ENCODE data around the gene LETMD1.
"Not testable (repeated sequence)": the region's sequence is repeated elsewhere in the genome, so short reads cannot be mapped to it uniquely, and the experiment has no call there.

The LETMD1 gene, protein sequence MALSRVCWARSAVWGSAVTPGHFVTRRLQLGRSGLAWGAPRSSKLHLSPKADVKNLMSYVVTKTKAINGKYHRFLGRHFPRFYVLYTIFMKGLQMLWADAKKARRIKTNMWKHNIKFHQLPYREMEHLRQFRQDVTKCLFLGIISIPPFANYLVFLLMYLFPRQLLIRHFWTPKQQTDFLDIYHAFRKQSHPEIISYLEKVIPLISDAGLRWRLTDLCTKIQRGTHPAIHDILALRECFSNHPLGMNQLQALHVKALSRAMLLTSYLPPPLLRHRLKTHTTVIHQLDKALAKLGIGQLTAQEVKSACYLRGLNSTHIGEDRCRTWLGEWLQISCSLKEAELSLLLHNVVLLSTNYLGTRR

DNA sequence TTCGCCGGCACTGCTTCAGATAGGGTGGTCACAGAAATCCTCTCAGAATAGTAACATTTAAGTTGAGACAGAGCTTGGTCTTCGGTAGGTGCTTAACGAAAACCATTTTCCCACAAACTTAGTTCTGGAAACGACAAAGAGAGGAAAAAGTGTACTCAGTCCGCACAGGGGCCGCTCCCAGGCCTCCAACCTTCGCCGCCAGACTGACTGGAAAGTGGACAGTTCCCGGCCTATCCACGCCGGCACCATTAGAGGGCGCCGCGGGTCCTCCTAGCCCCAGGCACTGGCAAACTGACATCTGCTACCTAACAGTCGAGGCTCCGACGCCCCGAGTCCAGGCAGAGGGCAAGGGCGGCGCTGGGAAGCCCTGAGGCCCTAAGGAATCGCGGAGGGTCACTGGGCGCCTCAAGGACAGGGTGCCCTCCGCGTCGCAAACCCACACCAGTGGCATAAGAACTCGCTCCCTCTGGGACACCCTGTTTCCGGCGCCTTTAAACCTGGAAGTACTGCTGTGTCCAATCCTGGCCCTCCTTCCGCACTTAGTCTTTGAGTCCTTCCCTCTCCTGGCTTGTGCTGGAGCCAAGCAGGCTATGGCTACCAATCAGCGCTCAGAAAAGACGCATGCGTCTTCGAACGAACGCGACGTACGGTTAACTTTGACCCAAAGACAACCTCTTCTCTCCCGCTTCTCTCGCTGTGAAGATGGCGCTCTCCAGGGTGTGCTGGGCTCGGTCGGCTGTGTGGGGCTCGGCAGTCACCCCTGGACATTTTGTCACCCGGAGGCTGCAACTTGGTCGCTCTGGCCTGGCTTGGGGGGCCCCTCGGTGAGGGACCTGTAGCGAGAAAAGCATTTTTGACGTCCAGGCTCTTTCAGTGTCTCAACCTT, at the start of gene LETMD1:
Gene LETMD1, plus strand, starts transcription at position 673 of the 886 bp plus-strand sequence. Its CDS starts 30 bp downstream, at position 703.
- peak; percentile 95 for DNase-seq (ENCODE audit: low spot score)

GRCh38 chr12:50999093-50999492, 49.0 kb upstream of the LETMD1 start:
- no peak for DNase-seq (ENCODE audit: low spot score)

DNA sequence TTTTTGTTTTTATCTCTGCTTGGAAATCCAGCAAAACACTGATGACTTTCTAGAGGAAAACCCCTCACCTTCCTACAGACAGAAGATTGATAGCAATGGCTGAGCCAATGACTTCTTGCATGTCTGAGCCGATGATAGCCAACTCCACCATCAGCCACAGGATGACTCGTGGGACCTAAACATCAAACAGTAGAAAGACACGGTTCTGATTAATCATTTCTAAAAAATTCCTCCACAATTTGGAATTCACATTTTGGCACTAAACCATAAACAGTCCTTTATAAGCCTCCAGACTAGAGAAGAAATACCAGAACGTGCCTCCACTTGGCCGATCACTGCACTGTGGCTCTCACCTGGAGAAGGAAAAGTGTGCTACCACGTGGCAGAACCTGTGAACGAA, 47.9 kb upstream of the LETMD1 start:
- DNase-seq (ENCODE audit: low spot score) = no peak

DNA sequence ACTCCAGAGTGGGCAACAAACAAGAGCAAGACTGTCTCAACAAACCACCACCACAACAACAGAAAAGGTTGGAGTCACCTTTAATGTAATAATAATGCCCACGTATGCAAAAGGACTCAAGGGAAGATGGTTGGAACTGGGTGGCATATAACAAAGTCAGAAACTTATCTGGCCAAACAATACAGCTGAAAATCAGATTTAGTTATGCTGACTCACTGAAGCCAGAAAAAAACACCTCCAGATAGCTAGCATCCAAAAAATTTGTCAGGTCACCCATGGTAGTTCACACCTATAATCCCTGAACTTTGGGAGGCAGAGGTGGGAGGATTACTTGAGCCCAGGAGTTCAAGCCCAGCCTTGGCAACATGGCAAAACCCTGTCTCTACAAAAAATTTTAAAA, 46.3 kb upstream of the LETMD1 start:
- no peak for DNase-seq (ENCODE audit: low spot score)

- no peak for DNase-seq (ENCODE audit: low spot score)
Observed at GRCh38 chr12:51004504-51004903, 43.6 kb upstream of the LETMD1 start.

- DNase-seq (ENCODE audit: low spot score) = no peak
Observed at GRCh38 chr12:51005030-51005429, 43.1 kb upstream of the LETMD1 start.

GRCh38 chr12:51005671-51006070, 42.5 kb upstream of the LETMD1 start:
- no peak for DNase-seq (ENCODE audit: low spot score)

GRCh38 chr12:51008329-51009055, 39.6 kb upstream of the LETMD1 start:
- no peak for DNase-seq (ENCODE audit: low spot score)

DNA sequence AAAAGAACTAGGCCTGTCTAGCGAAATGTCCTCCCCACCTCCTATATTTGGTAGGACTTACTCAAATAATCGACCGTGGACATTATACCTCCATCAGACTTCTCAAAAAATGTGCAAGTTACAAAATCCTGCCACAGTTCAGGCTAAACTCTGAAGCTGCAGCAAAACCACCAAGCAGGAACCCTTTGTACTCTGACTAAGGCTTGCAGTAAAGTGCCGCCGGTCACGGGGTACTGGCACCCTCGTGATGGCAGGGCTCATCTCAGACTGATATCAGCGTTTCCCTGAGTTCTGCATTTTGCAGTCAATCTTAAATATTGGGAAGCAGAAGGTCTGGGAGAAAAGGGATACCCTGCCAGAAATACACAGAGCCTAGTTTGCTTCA, 39.1 kb upstream of the LETMD1 start:
- DNase-seq (ENCODE audit: low spot score) = peak; percentile 58

GRCh38 chr12:51011955-51012354, 36.2 kb upstream of the LETMD1 start:
- no peak for DNase-seq (ENCODE audit: low spot score)

DNA sequence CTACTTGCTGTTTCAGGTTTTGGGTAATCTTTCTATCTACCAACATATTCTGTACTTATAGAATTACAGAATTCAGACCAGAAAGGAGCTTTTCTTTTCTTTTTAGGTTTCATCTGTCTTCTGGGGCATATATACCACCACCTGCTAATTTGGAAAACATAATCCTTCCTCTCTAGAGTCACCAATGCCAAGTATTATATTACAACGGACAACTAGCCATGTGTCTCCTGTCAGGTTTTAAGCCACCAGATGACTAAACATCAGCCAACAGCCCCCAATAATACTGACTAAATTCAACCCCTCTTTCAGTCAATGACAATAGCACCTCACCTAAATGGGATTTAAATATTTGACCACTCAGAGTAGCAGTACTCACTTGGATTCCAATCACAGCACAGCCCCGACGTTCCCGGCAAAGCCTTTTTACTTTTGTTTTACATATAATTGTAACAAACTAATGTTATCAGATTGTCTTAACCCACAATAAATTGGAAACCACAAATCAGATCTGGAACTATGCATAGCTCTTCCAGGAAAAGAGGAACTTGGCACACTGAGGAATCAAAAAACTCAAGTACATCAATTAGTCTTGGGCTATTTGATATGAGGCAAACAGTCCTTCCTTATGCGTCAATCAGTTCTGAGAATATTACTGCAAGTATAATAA, 35.4 kb upstream of the LETMD1 start:
- DNase-seq (ENCODE audit: low spot score) = peak; percentile 19

- no peak for DNase-seq (ENCODE audit: low spot score)
Observed at GRCh38 chr12:51013441-51013840, 34.7 kb upstream of the LETMD1 start.

- DNase-seq (ENCODE audit: low spot score) = not testable (repeated sequence)
Observed at GRCh38 chr12:51014467-51014866, 33.7 kb upstream of the LETMD1 start.

- DNase-seq (ENCODE audit: low spot score) = no peak
Observed at GRCh38 chr12:51017452-51017851, 30.7 kb upstream of the LETMD1 start.

DNA sequence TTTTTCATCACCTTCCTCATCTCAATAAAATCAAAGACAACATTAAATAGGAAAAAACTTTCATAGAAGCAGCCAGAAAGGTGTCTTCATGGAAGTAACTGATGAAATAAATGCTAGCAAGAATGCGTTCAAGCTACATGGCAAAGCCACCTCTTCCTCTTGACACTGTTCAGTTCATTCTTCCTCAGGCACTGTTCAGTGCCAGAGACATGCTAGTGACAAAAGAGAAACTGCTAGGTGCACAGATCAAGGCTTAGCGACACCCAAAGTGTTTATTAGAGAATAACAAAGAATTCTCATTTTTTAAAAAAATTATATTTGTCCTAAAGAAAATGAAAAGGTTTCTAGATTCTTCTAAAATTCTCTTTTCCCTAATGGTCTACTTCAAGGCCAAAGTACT, 29.2 kb upstream of the LETMD1 start:
- DNase-seq (ENCODE audit: low spot score) = no peak

DNA sequence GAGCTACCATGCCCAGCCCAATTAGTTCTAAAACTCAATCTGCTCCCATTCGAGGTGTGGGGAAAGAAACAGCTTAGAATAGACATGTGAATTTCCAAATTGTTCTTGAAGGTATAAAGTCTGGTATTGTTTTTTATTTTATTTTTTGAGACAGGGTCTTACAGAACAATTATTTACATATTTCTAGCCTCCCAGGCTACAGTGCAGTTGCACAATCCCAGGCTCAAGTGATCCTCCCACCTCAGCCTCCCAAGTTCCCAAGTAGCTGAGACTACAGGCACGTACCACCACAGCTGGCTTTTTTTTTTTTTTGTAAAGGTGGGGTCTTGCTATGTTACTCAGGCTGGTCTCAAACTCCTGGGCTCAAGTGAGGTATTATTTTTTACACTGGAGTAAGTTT, 28.2 kb upstream of the LETMD1 start:
- DNase-seq (ENCODE audit: low spot score) = no peak

GRCh38 chr12:51020448-51021182, 27.5 kb upstream of the LETMD1 start:
- DNase-seq (ENCODE audit: low spot score) = no peak

DNA sequence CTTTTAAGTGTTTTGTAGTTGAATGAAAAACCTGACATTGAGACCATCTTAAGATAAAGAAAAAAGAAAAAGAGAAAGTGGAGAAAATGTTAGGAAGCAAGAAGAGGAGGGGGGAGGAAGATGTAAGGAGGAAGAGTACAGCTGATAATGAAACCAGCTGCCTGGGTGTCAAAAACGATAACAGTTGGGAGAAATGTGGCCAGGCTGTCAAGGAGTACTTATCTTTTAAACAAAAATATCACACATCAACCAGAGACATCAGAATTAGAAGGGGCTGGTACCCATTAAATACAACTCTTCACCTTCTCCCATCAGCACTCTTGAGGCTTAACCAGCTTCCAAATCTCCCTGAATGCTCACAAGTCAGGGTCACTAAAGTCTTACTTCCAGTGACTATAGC, 26.4 kb upstream of the LETMD1 start:
- no peak for DNase-seq (ENCODE audit: low spot score)

- DNase-seq (ENCODE audit: low spot score) = no peak
Observed at GRCh38 chr12:51023625-51024382, 24.3 kb upstream of the LETMD1 start.

DNA sequence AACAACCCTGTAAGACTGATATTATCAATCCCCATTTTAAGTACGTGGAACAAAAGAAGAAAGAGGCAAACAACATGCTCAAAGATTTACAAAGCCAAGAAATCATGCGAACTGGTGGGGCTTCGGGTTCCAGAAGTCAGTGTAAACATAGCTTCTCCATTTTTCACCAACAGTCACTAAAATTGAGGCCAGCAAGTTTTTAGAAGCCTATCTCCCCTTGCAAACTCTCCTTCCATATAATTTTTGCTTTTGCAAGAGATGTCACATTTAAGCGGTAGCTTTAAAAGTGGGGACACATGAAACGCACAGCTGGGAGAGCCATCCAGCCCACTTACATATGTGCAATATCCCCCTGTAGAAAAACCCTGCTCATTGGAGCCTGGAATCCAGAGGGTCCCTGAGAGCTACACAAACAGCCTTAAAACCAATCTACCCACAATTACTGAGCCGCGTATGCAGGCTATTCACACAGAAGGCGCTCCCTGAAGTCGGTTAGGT, 22.7 kb upstream of the LETMD1 start:
- no peak for DNase-seq (ENCODE audit: low spot score)

All from CD4-positive, alpha-beta T cell treated with Interleukin-2 at 100 ng/mL for 4 hours (primary cell).